NCI-H2196 treated with DMSO at 0.1 percent for 48 hours (cell line): ENCODE data around the gene NR3C2.

ENCODE experiments used
- DNase-seq: peaks from one replicate; lab custom pipeline; 2025; ENCODE audit not compliant: unreplicated experiment; lab: John Stamatoyannopoulos, UW

Gene NR3C2

GRCh38 chr4:148081267-148081666, 360.9 kb downstream of the NR3C2 start:
- no peak for DNase-seq

- no peak for DNase-seq
Measured at GRCh38 chr4:148079961-148080360, 362.3 kb downstream of the NR3C2 start.

GRCh38 chr4:148078061-148078460, 364.2 kb downstream of the NR3C2 start:
- DNase-seq = no peak

- DNase-seq = no peak
Measured at GRCh38 chr4:148077581-148077980, 364.6 kb downstream of the NR3C2 start.

- no peak for DNase-seq
Measured at GRCh38 chr4:148076964-148077363, 365.2 kb downstream of the NR3C2 start.

- no peak for DNase-seq
Measured at GRCh38 chr4:148075438-148075837, 366.8 kb downstream of the NR3C2 start.

GRCh38 chr4:148074462-148074861, 367.8 kb downstream of the NR3C2 start:
- no peak for DNase-seq

GRCh38 chr4:148073349-148073748, 368.9 kb downstream of the NR3C2 start:
- DNase-seq = no peak

GRCh38 chr4:148072789-148073188, 369.4 kb downstream of the NR3C2 start:
- DNase-seq = no peak

GRCh38 chr4:148071009-148071408, 371.2 kb downstream of the NR3C2 start:
- DNase-seq = no peak

- DNase-seq = no peak
Measured at GRCh38 chr4:148069895-148070178, 372.4 kb downstream of the NR3C2 start.

- DNase-seq = no peak
Measured at GRCh38 chr4:148069086-148069894, 372.9 kb downstream of the NR3C2 start.

- no peak for DNase-seq
Measured at GRCh38 chr4:148068065-148068911, 373.9 kb downstream of the NR3C2 start.

- no peak for DNase-seq
Measured at GRCh38 chr4:148067301-148067916, 374.8 kb downstream of the NR3C2 start.

GRCh38 chr4:148065075-148065474, 377.1 kb downstream of the NR3C2 start:
- DNase-seq = no peak

- DNase-seq = no peak
Measured at GRCh38 chr4:148064451-148064850, 377.8 kb downstream of the NR3C2 start.

GRCh38 chr4:148062301-148062950, 379.8 kb downstream of the NR3C2 start:
- no peak for DNase-seq

GRCh38 chr4:148061795-148062194, 380.4 kb downstream of the NR3C2 start:
- no peak for DNase-seq

GRCh38 chr4:148061141-148061481, 381.1 kb downstream of the NR3C2 start:
- no peak for DNase-seq

GRCh38 chr4:148060264-148061140, 381.7 kb downstream of the NR3C2 start:
- no peak for DNase-seq
